Activated CD8-positive, alpha-beta memory T cell treated with anti-CD3 and anti-CD28 coated beads, Interleukin-2, amount 50 U/mL, for 4 hours (primary cell): ENCODE data around the gene MACROH2A2.
A peak's percentile ranks its signal among the peaks of the same experiment; 100 is the strongest.
"Not testable (repeated sequence)": the region's sequence is repeated elsewhere in the genome, so short reads cannot be mapped to it uniquely, and the experiment has no call there.

Experiments
- DNase-seq: peaks from one replicate; pipeline ENCODE4 v3.0.0-alpha.2; 2020

MACROH2A2 gene

GRCh38 chr10:70132098-70133029 lies 79.7 kb downstream of the MACROH2A2 start, which contains the start of gene AIFM2:
TSS of gene AIFM2 (minus strand) at chr10:70132825. CDS start at chr10:70124084, 8,741 bp downstream.
- DNase-seq, result peak; percentile 47

GRCh38 chr10:70135046-70135445 lies 82.4 kb downstream of the MACROH2A2 start:
- no peak for DNase-seq

- no peak for DNase-seq
These were observed 83.0 kb downstream of the MACROH2A2 start for GRCh38 chr10:70135684-70136083.

DNA sequence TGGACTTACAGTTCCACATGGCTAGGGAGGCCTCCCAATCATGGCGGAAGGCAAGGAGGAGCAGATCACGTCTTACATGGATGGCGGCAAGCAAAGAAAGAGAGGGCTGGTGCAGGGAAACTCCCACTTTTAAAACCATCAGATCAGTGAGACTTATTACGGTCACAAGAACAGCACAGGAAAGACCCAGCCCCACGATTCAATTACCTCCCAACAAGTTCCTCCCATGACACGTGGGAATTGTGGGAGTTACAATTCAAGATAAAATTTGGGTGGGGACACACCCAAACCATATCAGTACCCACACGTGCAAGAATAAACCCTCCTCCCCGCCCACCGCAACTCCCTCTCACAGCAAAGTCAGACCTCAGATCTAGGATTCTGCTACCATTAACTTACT lies 84.5 kb downstream of the MACROH2A2 start:
- no peak for DNase-seq

GRCh38 chr10:70137927-70138883 lies 85.6 kb downstream of the MACROH2A2 start:
- DNase-seq, result no peak

GRCh38 chr10:70139151-70139996 lies 86.7 kb downstream of the MACROH2A2 start:
- no peak for DNase-seq

DNA sequence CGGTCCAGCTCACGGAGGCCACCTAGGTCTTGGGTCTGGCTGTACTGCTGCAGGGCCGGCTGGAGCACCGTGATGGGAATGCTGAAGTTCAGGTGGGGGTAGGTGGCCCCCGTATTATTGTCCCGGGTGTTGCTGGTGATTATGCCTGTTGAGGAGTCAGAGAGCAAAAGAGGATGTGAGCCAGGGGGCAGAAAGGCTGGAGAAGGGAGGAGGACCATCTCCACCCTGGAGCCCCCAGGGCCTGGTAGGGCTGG lies 87.3 kb downstream of the MACROH2A2 start:
- no peak for DNase-seq

- no peak for DNase-seq
These were observed 87.7 kb downstream of the MACROH2A2 start for GRCh38 chr10:70140297-70140696.

DNA sequence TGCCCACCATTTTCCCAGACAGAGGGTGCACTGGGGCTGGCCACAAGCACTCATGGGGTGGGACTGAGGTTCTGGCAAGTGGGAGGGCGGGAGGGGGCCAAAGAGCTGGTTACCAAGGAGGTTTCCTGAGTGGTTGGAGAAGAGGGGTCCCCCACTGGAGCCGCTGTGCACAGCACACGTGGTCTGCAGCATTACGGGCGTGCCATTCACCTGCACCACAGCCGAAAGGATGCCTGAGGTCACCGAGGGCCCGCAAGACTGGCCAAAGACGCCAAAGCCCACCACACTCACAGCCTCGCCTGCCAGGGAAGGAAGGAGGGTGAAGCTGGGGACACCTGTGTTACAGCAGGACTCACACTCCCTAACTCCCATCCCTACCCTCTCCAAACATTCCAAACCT lies 89.9 kb downstream of the MACROH2A2 start:
- no peak for DNase-seq

DNA sequence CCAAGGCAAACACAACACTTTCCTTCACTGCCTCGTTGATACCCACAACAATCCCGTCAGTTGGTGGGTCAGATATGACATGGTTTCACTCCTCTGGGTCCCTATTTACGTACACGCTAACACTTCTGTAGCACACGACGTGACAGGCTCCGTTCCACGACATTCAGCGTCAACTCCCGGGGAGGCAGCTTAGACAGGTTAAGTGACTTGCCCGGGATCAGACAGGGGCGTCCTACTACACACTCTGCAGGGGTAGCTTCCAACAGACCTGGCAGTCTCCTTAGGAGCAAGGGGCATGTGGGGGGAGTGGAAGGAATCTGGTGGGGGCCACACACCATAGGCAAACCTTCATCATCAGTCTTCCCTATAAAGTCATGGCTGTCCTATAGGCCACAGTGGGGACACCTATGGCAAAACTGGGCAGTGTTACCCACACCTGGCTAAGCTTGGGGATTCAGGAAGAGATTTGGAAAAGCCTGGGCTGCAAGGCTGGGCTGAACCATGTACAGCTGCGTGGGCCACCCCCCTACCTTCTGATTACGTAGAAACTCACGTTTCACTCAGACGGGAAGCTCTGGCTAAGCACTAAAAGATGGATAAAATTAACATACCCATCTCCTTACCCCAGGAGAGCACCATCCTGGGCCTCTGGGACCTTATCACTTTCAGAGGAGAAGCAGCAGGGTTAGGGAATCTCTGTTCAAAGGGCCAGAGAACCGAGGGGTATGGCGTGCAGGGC lies 91.9 kb downstream of the MACROH2A2 start:
- no peak for DNase-seq

DNA sequence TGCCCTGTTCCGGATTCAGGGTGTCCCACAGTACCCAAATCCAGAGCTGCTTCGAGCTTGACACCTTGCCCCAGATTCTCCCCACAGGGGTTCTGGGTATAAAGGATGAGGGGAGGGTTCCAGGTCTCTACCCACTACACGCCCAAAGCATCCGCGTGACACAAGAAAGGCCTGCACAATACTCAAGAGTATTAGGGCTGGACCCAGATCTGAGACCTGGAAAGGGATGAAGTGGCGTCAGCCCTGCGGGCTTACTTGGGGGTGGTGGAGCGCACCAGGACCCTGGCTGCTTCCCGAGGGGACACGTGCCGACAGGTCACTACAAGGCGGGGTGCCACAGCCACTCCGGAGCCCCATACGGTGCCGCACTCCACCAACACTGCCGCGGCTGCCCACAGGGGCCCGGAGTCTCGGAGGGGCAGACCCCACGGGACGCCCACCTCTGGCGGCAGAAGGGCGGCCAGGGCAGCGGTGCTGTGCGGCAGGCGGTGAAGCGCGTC lies 92.6 kb downstream of the MACROH2A2 start:
- no peak for DNase-seq

- DNase-seq, result peak; percentile 74
These were observed 93.2 kb downstream of the MACROH2A2 start for GRCh38 chr10:70145666-70146488.

- DNase-seq, result peak; percentile 91
These were observed 94.0 kb downstream of the MACROH2A2 start, which contains the start of gene TYSND1 for GRCh38 chr10:70146489-70147258. TSS of gene TYSND1 (minus strand) at chr10:70146700. CDS start at chr10:70146586, 114 bp downstream.

- no peak for DNase-seq
These were observed 94.6 kb downstream of the MACROH2A2 start for GRCh38 chr10:70147259-70147625.

GRCh38 chr10:70148516-70148915 lies 95.9 kb downstream of the MACROH2A2 start:
- no peak for DNase-seq

DNA sequence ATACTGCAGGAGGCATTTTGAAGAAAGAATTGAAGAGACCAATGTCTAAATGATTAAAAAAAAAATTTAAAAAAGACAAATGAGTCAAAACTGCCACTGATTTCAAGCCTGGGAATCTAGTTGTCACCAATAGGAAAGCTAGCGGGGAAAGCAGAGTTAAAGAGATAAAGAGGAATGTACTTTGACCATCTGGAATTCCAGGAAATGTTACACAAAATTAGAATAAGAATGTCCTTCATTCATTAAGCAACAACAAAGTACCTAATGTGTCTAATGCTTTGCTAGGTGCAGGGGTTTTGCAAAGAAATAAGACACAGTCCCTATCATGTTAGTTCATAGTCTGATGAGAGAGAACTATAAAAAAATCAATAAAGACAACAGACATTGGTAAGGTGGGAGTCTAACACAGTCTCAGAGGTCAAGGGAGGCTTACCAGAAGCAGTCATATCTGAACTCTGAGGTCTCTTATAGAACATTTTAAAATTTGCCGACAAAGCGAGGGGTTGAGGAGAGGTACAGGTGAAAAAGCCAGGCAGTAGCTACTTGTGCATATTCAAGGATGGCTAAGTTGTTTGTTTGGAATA lies 102.7 kb downstream of the MACROH2A2 start:
- DNase-seq, result no peak

GRCh38 chr10:70158113-70158512 lies 105.5 kb downstream of the MACROH2A2 start:
- DNase-seq, result no peak

DNA sequence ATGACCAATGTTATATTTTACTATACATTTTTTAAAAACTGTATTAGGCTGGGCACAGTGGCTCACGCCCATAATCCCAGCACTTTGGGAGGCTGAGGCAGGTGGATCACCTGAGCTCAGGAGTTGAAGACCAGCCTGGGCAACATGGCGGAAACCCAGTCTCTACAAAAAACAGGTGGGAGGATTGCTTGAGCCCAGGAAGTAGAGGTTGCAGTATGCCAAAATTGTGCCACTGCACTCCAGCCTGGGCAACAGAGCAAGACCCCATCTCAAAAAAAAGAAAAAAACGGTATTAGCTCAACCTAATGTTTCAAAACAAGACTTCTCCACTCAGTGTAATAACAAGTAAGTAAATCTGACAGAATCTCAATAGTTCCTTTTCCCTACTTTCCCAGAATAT lies 106.7 kb downstream of the MACROH2A2 start:
- DNase-seq, result not testable (repeated sequence)

DNA sequence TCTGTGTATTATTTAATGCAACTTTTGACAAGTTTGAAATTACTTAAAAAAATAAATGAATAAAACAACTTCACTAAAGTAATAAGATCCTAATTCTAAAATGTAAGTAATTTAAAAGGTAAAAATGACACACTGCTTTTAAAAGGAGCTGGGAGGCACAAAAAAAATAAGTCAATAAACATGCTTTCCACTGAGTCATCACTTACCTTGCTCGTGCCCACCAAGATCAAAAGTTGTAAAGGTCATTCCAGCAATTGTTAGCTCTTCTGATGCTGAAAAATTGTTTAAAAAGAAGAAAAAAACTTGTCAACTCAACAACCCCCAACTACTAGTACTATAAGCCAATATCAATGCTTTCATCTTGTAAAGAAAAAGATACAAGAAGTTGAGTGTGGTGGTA lies 108.2 kb downstream of the MACROH2A2 start:
- DNase-seq, result no peak
